Putamen (tissue), 1 donor: Measurements from ENCODE around the gene NEDD4L.
A peak's percentile ranks its signal among the peaks of the same experiment; 100 is the strongest.
"Not testable (repeated sequence)": the region's sequence is repeated elsewhere in the genome, so short reads cannot be mapped to it uniquely, and the experiment has no call there.

ENCODE experiments used
- DNase-seq: peaks from one replicate; pipeline ENCODE4 v3.0.0-alpha.2; 2016; ENCODE audit warnings: low spot score

The NEDD4L gene

GRCh38 chr18:58239879-58240278, 195.9 kb downstream of the NEDD4L start:
- no peak for DNase-seq

DNA sequence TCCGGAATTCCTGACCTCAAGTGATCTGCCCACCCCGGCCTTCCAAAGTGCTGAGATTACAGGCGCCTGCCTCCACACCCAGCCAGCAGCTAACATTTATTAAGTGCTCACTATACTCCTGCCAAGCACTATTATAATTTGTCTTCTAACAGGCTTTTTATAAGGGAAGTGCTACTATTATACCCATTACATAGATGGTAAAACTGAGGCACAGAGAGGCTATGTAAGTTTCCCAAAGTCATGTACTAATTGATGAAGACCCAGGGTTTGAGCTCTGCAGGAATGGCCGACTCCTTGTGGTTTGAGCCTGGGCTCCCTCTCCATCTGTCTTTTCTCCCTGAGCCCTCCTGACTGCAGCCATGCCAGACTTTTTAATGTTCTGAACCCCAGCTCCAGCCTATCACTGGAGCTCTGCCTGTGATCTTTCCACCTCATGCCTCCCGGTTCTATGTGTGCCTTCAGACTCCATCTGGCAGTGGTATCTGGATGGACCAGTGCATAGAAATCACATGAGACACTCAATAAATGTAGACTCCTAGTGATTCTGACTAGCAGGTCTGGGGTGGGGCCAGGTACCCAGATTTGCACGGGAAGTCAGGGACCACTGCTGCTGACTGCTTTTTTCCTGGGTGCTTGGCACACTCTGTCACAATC, 197.1 kb downstream of the NEDD4L start:
- no peak for DNase-seq

GRCh38 chr18:58241877-58242276, 197.9 kb downstream of the NEDD4L start:
- peak; percentile 51 for DNase-seq

DNA sequence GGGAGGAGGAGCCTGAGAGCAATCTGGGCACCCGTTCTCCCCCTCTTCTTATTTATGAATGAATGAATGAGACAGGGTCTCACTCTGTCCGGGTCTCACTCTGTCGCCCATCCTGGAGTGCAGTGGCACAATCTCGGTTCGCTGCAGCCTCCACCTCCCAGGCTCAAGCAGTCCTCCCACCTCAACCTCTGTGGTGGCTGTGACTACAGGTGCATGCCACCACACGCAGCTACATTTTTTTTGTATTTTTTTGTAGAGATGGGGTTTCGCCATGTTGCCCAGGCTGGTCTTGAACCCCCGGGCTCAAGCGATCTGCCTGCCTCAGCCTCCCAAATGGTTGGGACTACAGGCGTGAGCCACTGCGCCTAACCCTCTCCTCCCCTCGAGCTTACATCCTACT, 198.4 kb downstream of the NEDD4L start:
- DNase-seq: no peak

GRCh38 chr18:58242968-58243367, 198.9 kb downstream of the NEDD4L start:
- DNase-seq: no peak

DNA sequence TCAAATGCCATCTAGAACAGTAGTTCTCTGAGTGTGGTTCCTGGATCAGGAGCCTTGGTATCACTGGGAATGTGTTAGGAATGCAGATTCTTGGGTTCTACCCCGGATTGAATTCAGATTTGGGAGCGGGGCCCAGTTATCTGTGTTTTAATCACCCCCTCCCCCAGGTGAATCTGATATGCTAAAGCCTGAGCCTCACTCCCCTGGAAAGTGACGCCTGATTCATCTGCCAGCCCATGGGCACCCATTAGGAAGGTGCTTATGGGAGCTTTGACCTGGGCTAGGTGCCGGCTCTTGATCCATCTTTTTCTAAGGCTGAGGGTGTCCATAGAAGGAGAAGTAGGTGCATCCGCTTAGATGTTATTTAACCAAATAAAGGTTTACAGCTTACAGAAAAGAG, 199.4 kb downstream of the NEDD4L start:
- DNase-seq: no peak

GRCh38 chr18:58247363-58247834, 203.4 kb downstream of the NEDD4L start:
- peak; percentile 43 for DNase-seq

DNA sequence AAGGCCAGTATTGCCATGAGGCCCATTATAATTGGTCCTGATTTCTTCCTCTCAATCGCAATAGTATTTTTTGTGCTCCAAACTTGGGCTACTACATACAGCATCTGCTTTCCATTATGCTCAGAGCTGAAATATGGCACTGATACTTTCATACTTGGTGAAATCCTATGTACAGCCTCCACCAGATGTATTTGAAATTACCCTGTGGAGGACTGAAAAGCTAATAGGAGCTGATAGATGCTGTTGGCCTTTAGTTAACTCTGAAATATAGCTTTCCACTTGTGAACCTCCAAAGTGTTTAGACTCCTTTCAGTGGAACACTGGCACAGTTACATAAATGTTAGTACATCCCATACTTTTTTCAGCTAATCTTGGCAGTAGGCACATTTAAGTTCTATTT, 205.7 kb downstream of the NEDD4L start:
- DNase-seq: no peak

- no peak for DNase-seq
These were observed 207.4 kb downstream of the NEDD4L start for GRCh38 chr18:58251416-58251815.

DNA sequence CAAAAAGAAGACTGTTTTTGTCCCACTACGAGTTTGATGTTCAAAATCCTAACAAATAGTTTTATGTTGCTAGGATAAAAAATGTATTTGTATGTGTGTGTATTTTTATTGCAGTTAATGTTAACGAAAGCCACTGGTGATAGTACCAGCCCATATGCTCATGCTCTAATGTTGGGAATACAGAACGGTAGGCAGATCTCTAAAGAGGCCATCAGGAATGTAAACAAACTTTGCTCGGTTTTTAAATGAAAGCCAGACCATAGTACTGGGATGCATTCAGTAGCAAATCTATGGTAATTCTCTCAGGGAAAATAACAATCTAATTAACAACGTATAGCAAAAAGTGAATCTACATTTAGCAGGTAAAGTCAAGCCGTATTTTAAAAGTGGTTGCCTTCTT, 208.1 kb downstream of the NEDD4L start:
- DNase-seq: no peak

- DNase-seq: no peak
These were observed 209.3 kb downstream of the NEDD4L start for GRCh38 chr18:58253318-58253717.

DNA sequence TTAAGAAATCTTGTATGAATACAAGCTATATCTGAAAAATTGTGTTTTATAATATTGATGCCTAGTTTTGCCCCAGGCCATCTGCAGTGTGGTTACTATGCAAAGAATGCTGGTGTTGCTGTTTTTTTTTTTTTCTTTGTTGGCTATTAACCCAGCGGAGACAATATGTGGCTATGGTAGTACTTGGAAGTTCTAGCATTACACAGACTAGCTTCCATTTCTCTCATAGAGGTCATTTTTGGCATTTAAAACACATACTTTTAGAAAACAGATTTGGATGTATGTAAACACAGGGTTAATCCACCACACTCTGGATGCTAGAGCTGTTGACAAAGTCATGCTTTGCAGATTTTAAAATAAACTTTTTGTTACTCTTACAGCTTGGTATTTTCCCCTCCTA, 209.8 kb downstream of the NEDD4L start:
- no peak for DNase-seq

DNA sequence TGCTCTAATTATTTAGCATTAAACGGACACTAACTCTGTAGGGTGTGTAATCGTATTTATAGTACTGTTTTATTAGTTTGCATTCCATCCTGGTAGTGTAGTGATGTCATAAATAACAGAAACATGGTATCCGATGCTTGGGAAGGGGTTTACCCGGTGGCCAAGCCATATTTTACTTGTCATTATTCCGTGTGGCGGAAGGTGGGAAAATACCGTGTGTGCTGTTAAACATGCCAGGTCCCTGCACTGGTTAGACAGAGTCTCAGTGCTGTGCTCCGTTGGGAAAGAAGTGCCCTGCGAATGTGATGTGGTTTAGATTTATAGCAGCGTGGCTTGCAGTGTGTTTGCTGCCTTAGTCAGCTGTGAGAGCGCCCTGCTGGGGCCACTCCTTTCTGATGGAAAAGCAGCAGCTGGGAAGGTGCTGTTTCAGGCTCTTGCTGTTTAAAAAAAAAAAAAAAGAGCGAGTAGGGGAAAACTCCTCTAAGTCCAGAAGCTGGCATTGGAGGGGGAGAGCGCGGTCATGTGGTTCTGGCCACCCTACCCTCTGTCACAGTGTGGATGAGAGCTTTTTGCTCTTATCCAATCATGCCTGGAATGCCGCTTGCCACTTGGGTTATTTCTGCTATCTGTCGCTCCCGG, 211.0 kb downstream of the NEDD4L start:
- DNase-seq: no peak

- no peak for DNase-seq
These were observed 211.8 kb downstream of the NEDD4L start for GRCh38 chr18:58255701-58256311.

DNA sequence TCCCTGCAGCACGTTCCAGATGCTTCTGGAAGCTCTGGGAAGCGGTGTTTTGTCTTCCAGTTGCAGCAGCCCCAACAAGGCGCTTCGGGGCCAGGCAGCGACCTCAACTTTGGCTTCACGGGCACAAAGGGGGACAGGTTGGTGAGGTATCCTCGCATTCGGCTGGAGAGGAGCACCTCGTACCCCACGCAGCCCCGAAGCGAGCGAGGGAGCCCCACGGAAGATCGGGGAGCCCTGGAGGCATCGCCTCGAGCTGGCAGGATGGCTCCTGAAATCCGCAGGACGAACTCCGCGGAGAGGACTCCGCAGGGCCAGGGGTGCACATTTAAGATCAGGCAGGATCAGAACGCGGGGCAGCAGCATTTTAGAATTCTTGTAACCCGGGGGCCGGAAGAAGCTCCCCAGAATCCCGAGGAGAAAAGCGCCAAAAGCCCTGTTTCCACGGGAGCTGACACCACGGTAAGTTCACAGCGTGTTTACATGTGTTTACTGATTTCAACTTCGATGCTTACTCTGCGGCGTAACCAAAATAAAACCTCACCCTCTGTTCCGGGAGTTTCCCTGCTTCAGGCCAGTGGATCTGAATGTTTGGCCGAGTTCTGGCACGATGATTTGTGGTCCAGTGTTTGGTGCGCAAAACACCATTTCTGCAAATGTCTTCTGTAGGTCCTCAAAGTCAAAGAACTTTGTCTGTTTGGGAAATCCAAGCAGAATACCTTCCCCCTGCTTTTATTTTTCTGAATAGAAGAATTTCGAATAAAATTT, 212.5 kb downstream of the NEDD4L start:
- no peak for DNase-seq

GRCh38 chr18:58257461-58257860, 213.4 kb downstream of the NEDD4L start:
- DNase-seq: no peak

GRCh38 chr18:58258692-58259342, 214.8 kb downstream of the NEDD4L start:
- DNase-seq: no peak

- no peak for DNase-seq
These were observed 219.3 kb downstream of the NEDD4L start for GRCh38 chr18:58263055-58263957.

DNA sequence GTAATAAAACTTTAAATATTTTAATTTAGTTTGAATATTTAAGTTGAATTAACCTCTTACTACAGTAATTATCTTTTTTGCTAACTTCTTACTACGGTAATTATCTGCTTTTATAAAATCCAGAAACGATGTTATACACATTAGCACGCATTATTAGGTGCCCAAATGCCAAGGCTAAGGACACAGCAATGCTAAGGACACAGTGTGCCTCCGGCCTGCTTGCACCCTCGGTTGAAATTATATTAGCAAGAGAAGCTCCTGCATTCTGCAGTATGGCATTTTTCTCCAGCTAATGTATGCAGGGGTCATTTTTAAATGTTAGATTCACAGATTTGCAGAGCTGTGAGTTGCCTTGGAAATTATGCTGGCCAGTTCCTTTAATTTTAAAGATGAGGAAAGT, 220.0 kb downstream of the NEDD4L start:
- no peak for DNase-seq

DNA sequence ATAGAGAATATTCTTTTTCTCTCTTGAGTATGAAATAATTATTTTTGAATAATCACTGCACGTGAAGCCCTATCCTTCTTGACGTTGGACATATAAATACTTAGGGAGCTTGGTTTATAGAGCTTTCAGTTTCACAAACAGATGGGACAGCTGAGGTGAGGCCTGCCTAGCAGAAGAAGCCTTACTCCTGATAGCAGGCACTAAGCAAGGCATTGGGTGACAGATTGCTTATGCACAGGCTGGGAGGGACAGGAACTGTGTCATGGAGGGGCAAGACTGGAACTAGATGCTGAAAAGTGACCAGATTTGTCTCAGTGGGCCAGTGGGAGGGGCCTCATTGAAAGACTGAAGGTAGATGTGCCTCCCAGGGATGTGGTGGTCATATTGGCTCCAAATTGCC, 220.8 kb downstream of the NEDD4L start:
- no peak for DNase-seq

DNA sequence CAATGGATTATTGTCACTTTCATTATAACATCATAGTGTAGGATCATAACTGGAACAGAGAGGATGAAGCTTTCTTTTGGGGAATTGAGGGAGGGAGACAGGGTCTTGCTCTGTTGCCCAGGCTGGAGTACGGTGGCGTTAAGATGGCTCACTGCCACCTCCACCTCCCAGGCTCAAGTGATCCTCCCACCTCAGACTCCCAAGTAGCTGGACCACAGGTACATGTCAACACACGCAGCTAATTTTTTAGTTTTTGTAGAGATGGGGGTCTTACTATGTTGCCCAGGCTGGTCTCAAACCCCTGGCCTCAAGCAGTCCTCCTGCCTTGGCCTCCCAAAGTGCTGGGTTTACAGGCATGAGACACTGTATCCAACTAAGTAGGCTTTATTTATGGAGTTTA, 221.5 kb downstream of the NEDD4L start:
- DNase-seq: not testable (repeated sequence)
